ENCODE measurements around the gene NEK6. TPM values are rescaled to one million over a fixed set of nuclear protein-coding genes. Genes with fewer than 3 reads are reported as not detected.

The NEK6 gene
- total and polyA plus RNA-seq, 2 of the 8 experiments (the other 6 are each of a cell fraction or from before 2014, with no cell fraction given), result 17.7 to 19.7 TPM

DNA sequence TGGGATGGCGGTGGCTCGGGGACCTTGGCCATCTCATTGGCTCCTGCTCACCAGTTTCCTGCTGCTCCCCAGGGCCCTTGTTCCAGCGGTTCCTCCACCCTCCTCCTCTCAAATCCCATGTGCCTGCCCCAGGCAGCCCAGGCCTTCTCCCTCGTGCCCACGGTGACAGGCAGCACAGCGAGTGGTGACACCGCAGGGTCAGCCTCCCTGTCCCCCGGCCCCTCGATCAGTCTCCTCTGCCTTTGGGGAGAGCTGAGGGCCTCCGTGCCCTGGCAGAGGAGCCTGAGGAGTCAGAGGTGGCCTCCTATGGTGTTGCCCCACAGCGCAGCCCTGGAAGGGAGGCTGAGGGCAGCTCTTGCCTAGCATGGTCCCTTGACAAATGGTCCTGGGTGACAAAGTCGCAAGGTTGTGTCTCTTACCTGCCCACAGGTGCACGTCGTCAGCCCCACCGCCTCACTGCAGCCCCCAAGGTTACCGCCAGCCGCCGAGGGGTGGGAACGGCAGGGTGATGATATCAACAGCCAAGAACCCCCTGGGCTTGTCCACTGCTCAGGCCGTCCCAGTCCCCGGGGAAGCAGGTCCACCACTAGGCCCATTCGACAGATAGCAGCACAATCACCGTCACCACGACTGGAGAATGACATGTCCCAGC lies 49.8 kb downstream of the NEK6 start:
- Histone ChIP-seq H4K20me1 (replicated peaks in 1 of 2; ENCODE audit: control insufficient read depth in 1 of 2, insufficient read depth in 2 of 2, low read length in 2 of 2) (peaks cover 0 to 4% of the 10 kb centered on the region in 2 experiments), H3K4ac (replicated peaks; ENCODE audit: insufficient read length, low read depth, low read length) (no peak overlapping the region), H3K4me2 (ENCODE audit: insufficient read depth in 1 of 2, low read depth in 2 of 2, low read length in 2 of 2) (no peak overlapping the region), H2BK20ac (ENCODE audit: low read length) (no peak overlapping the region), H3K14ac (ENCODE audit: insufficient read length) (no peak overlapping the region), H2BK12ac (ENCODE audit: low read depth, low read length) (no peak overlapping the region), H3K56ac (replicated peaks; ENCODE audit: insufficient read length, low read depth, low read length) (no peak overlapping the region), H3K18ac (ENCODE audit: extremely low read depth, low read length) (no peak overlapping the region), H3K23me2 (ENCODE audit: low read depth, low read length) (no peaks in the 10 kb centered on the region), H2BK5ac (ENCODE audit: low read depth, low read length) (0 out of 2 replicates have a peak overlapping the region, but pooled peaks have one; percentile 60), H2BK15ac (ENCODE audit: low read length) (no peak overlapping the region), H4K5ac (ENCODE audit: insufficient read length, low read depth, low read length) (no peak overlapping the region), H3K4me1 (replicated peaks in 1 of 4; ENCODE audit: control insufficient read depth in 3 of 4, insufficient read depth in 4 of 4, low read length in 3 of 4) (peaks cover 0 to 9% (median 3%) of the 10 kb centered on the region in 4 experiments; a peak in 3 of 7 replicates), H3K4me3 (ENCODE audit: extremely low read depth in 1 of 4, insufficient read depth in 2 of 4, low read depth in 3 of 4, low read length in 4 of 4) (no peak overlapping the region), H3K27me3 (replicated peaks in 1 of 4; ENCODE audit: control insufficient read depth in 3 of 4, extremely low read depth in 1 of 4, insufficient read depth in 3 of 4, low read length in 3 of 4) (no peaks in the 10 kb centered on the region), H3K79me2 (ENCODE audit: control insufficient read depth in 1 of 2, insufficient read depth in 2 of 2, low read length in 2 of 2) (no peaks in the 10 kb centered on the region), H3K9ac (replicated peaks in 1 of 4; ENCODE audit: extremely low read depth in 1 of 4, low read depth in 3 of 4, low read length in 3 of 4) (no peak overlapping the region), H2AFZ (ENCODE audit: low read length) (no peak overlapping the region), H2AK5ac (ENCODE audit: low read depth, low read length) (no peak overlapping the region), H2BK120ac (replicated peaks; ENCODE audit: low read depth, low read length) (no peak overlapping the region), H3K79me1 (ENCODE audit: low read depth, low read length) (no peaks in the 10 kb centered on the region; the same call in 1 of the 2 replicates), H3K36me3 (ENCODE audit: control insufficient read depth in 2 of 4, insufficient read depth in 4 of 4, low read length in 3 of 4) (no peaks in the 10 kb centered on the region), H3K9me3 (ENCODE audit: insufficient read depth in 2 of 2, low read depth in 1 of 2, low read length in 1 of 2) (no peaks in the 10 kb centered on the region), H4K91ac (replicated peaks; ENCODE audit: insufficient read length, low read length) (no peak overlapping the region), H3K27ac (ENCODE audit: low read depth, low read length) (no peak overlapping the region), H4K8ac (ENCODE audit: extremely low read depth, insufficient read depth, low read length) (no peak overlapping the region), H3K23ac (ENCODE audit: insufficient read length) (no peak overlapping the region)
- POLR2A ChIA-PET (ENCODE audit: partially characterized antibody), result no interaction called here
- no peak for DNase-seq (ENCODE audit: low read depth in 1 of 2, low spot score in 2 of 2)
- no peak for FAIRE-seq
- CTCF ChIA-PET (ENCODE audit: partially characterized antibody), result interaction anchor here (0.6 to 2.5 kb wide), 3 partner anchors 9 to 80 kb away, joined by 3 to 9 read pairs (median 3); no protein-coding TSS in a partner anchor
- no peak for TF ChIP-seq SP2 (IDR thresholded peaks at IDR 0.05; ENCODE audit: low read length)
- no peak for TF ChIP-seq USF2 (IDR thresholded peaks at IDR 0.05; ENCODE audit: low read length)
- TF ChIP-seq CBX8 (IDR thresholded peaks at IDR 0.05; ENCODE audit: borderline replicate concordance, low read depth, low read length), result no peak
- TF ChIP-seq MAFK (IDR thresholded peaks at IDR 0.05; ENCODE audit: low read depth, low read length), result no peak
- no peak for TF ChIP-seq EZH2 (IDR thresholded peaks at IDR 0.05; ENCODE audit: low read depth, low read length, severe bottlenecking)
- no peak for TF ChIP-seq RNF2 (IDR thresholded peaks at IDR 0.05; ENCODE audit: borderline replicate concordance, low read depth, low read length, missing control alignments, poor library complexity, severe bottlenecking)
- no peak for TF ChIP-seq KDM4A (IDR thresholded peaks at IDR 0.05; ENCODE audit: low read depth, low read length, severe bottlenecking)
- no peak for TF ChIP-seq NANOG (IDR thresholded peaks at IDR 0.05; ENCODE audit: insufficient read depth, low read depth, low read length, poor library complexity, severe bottlenecking)
- TF ChIP-seq BRCA1 (IDR thresholded peaks at IDR 0.05; ENCODE audit: low read depth, low read length), result no peak
- 88% methylated on average over 24 of the region's 24 CpGs; no CpG with 5 or more reads in 1 of the 2 experiments for WGBS, 2 experiments (ENCODE audit: extremely low coverage in 1 of 2, insufficient coverage in 1 of 2, insufficient read length in 1 of 2, insufficient replicate concordance in 2 of 2, low coverage in 1 of 2, low lambda C conversion rate in 2 of 2, missing lambda C conversion rate in 1 of 2)

All from H1 (cell line).